ENCODE data around the gene COL23A1. TPM values are rescaled to one million over a fixed set of nuclear protein-coding genes. Genes with fewer than 3 reads are reported as not detected.

The COL23A1 gene
- total RNA-seq, 1 experiment from 2014 or later = 15.0 TPM

GRCh38 chr5:178352035-178352349, 238.2 kb downstream of the COL23A1 start (continued):
- TF ChIP-seq AFF4 (CRISPR knock-in tag; IDR thresholded peaks at IDR 0.05; ENCODE audit: borderline replicate concordance) = no peak
- TF ChIP-seq ZNF232 (CRISPR knock-in tag; IDR thresholded peaks at IDR 0.05) = no peak
- TF ChIP-seq TEAD4 (CRISPR knock-in tag; IDR thresholded peaks at IDR 0.05) = no peak
- no peak for TF ChIP-seq ZMAT4 (CRISPR knock-in tag; IDR thresholded peaks at IDR 0.05)
- TF ChIP-seq AR (CRISPR knock-in tag; IDR thresholded peaks at IDR 0.05) = no peak
- TF ChIP-seq SOX15 (CRISPR knock-in tag; IDR thresholded peaks at IDR 0.05) = no peak
- no peak for TF ChIP-seq MXD4 (CRISPR knock-in tag; IDR thresholded peaks at IDR 0.05; ENCODE audit: borderline replicate concordance)
- no peak for TF ChIP-seq CTCF (IDR thresholded peaks at IDR 0.05)

GRCh38 chr5:178351221-178352034, 238.8 kb downstream of the COL23A1 start:
- peak overlapping the region; percentile 78 for H3K27ac Mint-ChIP-seq
- no peaks in the 10 kb centered on the region for H3K36me3 Mint-ChIP-seq
- no peak overlapping the region for H3K4me3 Mint-ChIP-seq
- ChIA-PET CTCF (no interaction called here), POLR2A (no interaction called here)
- no peak for ATAC-seq
- no peaks in the 10 kb centered on the region for H3K27me3 Mint-ChIP-seq (ENCODE audit: low read depth)
- no peak for DNase-seq (ENCODE audit: low spot score)
- peaks cover 51% of the 10 kb centered on the region for H3K4me1 Mint-ChIP-seq
- no peaks in the 10 kb centered on the region for H3K9me3 Mint-ChIP-seq
- TF ChIP-seq MLX (CRISPR knock-in tag; IDR thresholded peaks at IDR 0.05) = no peak
- TF ChIP-seq ZNF532 (CRISPR knock-in tag; IDR thresholded peaks at IDR 0.05; ENCODE audit: borderline replicate concordance) = no peak
- TF ChIP-seq E2F5 (CRISPR knock-in tag; IDR thresholded peaks at IDR 0.05) = no peak
- TF ChIP-seq FOXP1 (CRISPR knock-in tag; IDR thresholded peaks at IDR 0.05; ENCODE audit: borderline replicate concordance) = no peak
- TF ChIP-seq ARID4B (CRISPR knock-in tag; IDR thresholded peaks at IDR 0.05; ENCODE audit: borderline replicate concordance) = no peak
